Neural cell (in vitro differentiated cells): Measurements from ENCODE around the gene ZDHHC14. TPM values are rescaled to one million over a fixed set of nuclear protein-coding genes. Genes with fewer than 3 reads are reported as not detected.

Source experiments
- H2AFZ ChIP-seq: fragments of 200-600, 300-800 bp; sonication (generic), shearing (Covaris generic); 2 replicates; pipeline ENCODE4 v1.6.0; 2014; ENCODE audit warnings: low read depth, mild to moderate bottlenecking, antibody characterized with exemption, low read length, moderate library complexity
- H3F3A ChIP-seq: fragments of 200-600 bp; shearing (Covaris generic); 2 replicates; pipeline ENCODE4 v1.6.1; 2016; ENCODE audit warnings: mild to moderate bottlenecking, moderate library complexity, mixed read lengths, antibody characterized with exemption, low read length; ENCODE audit not compliant: insufficient read depth, poor library complexity, severe bottlenecking
- H3K27ac ChIP-seq: fragments of 200-600, 300-800 bp; sonication (generic), shearing (Covaris generic); 2 replicates; pipeline ENCODE4 v1.5.1; 2014; ENCODE audit warnings: mild to moderate bottlenecking, low read length, moderate library complexity
- H3K27me3 ChIP-seq: fragments of 300-800, 200-600 bp; sonication (generic), shearing (Covaris generic); 2 replicates; pipeline ENCODE4 v1.6.0; 2014; ENCODE audit warnings: mild to moderate bottlenecking, low read depth, low read length, moderate library complexity; ENCODE audit not compliant: insufficient read depth
- H3K36me3 ChIP-seq: fragments of 300-800, 200-600 bp; sonication (generic), shearing (Covaris generic); 2 replicates; pipeline ENCODE4 v1.5.1; 2014; ENCODE audit warnings: mild to moderate bottlenecking, antibody characterized with exemption, low read length, moderate library complexity; ENCODE audit not compliant: insufficient read depth
- H3K4me2 ChIP-seq: fragments of 300-800, 200-600 bp; sonication (generic), shearing (Covaris generic); 2 replicates; pipeline ENCODE4 v1.6.0; 2014; ENCODE audit warnings: mild to moderate bottlenecking, low read length
- H3K4me3 ChIP-seq: fragments of 300-800, 200-600 bp; sonication (generic), shearing (Covaris generic); 2 replicates; pipeline ENCODE4 v1.5.1; 2014; ENCODE audit warnings: mild to moderate bottlenecking, low read length, moderate library complexity
- H3K79me2 ChIP-seq: fragments of 200-600 bp; shearing (Covaris generic); replicated peaks from 2 replicates; pipeline ENCODE4 v1.6.0; 2014; ENCODE audit warnings: mild to moderate bottlenecking, low read length, moderate library complexity; ENCODE audit not compliant: insufficient read depth
- H3K9ac ChIP-seq: fragments of 300-800, 200-600 bp; sonication (generic), shearing (Covaris generic); 2 replicates; pipeline ENCODE4 v1.6.1; 2016; ENCODE audit warnings: mild to moderate bottlenecking, low read length, mixed read lengths
- H3K9me2 ChIP-seq: fragments of 200-600 bp; shearing (Covaris generic); 2 replicates; pipeline ENCODE4 v1.6.1; 2016; ENCODE audit warnings: mild to moderate bottlenecking, low read length, mixed read lengths; ENCODE audit not compliant: insufficient read depth
- H3K9me3 ChIP-seq: fragments of 200-600, 300-800 bp; sonication (generic), shearing (Covaris generic); 2 replicates; pipeline ENCODE4 v1.6.1; 2016; ENCODE audit warnings: mild to moderate bottlenecking, mixed run types, low read length, moderate library complexity, mixed read lengths
- H4K20me1 ChIP-seq: fragments of 200-600 bp; shearing (Covaris generic); 2 replicates; pipeline ENCODE4 v1.6.1; 2016; ENCODE audit warnings: mild to moderate bottlenecking, mixed run types; ENCODE audit not compliant: insufficient read depth
- EP300 ChIP-seq: fragments of 450-650 bp; conservative IDR thresholded peaks from 2 replicates; pipeline ENCODE4 v1.6.1; 2014; ENCODE audit warnings: antibody characterized with exemption, mild to moderate bottlenecking, moderate library complexity; ENCODE audit not compliant: poor library complexity, severe bottlenecking
- EZH2 ChIP-seq: fragments of 200-600, 300-800 bp; shearing (Covaris generic), sonication (generic); IDR thresholded peaks from 2 replicates; pipeline ENCODE4 v1.6.1; 2014; ENCODE audit warnings: antibody characterized with exemption, low read length, borderline replicate concordance, mild to moderate bottlenecking; ENCODE audit not compliant: insufficient read depth, poor library complexity, severe bottlenecking
- MXI1 ChIP-seq: fragments of 450-650 bp; conservative IDR thresholded peaks from 2 replicates; pipeline ENCODE4 v1.6.1; 2014; ENCODE audit warnings: antibody characterized with exemption, mild to moderate bottlenecking; ENCODE audit not compliant: poor library complexity, severe bottlenecking
- POLR2AphosphoS5 ChIP-seq: IDR thresholded peaks from 2 replicates; pipeline ENCODE4 v1.6.1; 2012
- RAD21 ChIP-seq: fragments of 450-650 bp; conservative IDR thresholded peaks from 2 replicates; pipeline ENCODE4 v1.6.1; 2014; ENCODE audit warnings: antibody characterized with exemption, mild to moderate bottlenecking, moderate library complexity
- SMC3 ChIP-seq: fragments of 450-650 bp; conservative IDR thresholded peaks from 2 replicates; pipeline ENCODE4 v1.6.1; 2014; ENCODE audit warnings: antibody characterized with exemption, mild to moderate bottlenecking, moderate library complexity; ENCODE audit not compliant: poor library complexity
- TAF1 ChIP-seq: IDR thresholded peaks from 2 replicates; pipeline ENCODE4 v1.6.1; 2012; ENCODE audit warnings: low read depth
- polyA plus RNA-seq: library from polyadenylated mRNA; depleted of rRNA; stranded (reverse); fragments of >200 nt; gene quantifications from 2 replicates; pipeline ENCODE4 v1.2.3, GENCODE V29; 2014
- TF ChIP-seq, protein P1 (sequence below): IDR thresholded peaks from 2 replicates; pipeline ENCODE4 v1.6.1; 2012; ENCODE audit warnings: borderline replicate concordance
- TF ChIP-seq, protein P2 (sequence below): fragments of 450-650 bp; IDR thresholded peaks from 2 replicates; pipeline ENCODE4 v1.5.1; 2014; ENCODE audit warnings: antibody characterized with exemption, mild to moderate bottlenecking, moderate library complexity; ENCODE audit not compliant: poor library complexity, severe bottlenecking

ZDHHC14 gene
- polyA plus RNA-seq, 1 donor from 2014 or later, result 4.1 TPM

DNA sequence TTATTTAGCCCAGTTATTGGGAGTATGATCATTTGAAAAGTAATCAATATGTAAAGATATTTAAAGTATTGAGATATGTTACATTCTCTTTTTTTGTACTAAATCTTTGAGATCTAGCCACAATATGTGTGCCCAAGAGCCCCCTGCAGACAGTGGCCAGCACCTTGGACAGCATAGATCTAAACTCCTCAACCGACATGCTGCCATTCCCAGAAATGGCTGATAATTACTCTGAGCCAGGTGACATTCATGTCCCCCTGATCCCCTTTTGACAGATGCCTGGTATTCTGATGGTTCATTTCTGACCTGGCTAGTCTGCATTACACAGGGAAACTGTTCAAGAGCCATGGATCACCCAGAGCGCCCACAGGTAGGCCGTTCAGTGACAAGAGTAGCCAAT is 177.1 kb downstream of the ZDHHC14 start:
- Histone ChIP-seq H3K9ac (no peak overlapping the region), H4K20me1 (no peaks in the 10 kb centered on the region), H3K9me3 (no peaks in the 10 kb centered on the region), H3K9me2 (no peaks in the 10 kb centered on the region), H3K4me3 (no peak overlapping the region), H3K79me2 (no peaks in the 10 kb centered on the region), H3F3A (no peaks in the 10 kb centered on the region), H3K27ac (no peak overlapping the region), H3K4me2 (no peak overlapping the region), H3K36me3 (no peaks in the 10 kb centered on the region), H2AFZ (no peak overlapping the region), H3K27me3 (no peaks in the 10 kb centered on the region)
- no peak for TF ChIP-seq POLR2AphosphoS5
- TF ChIP-seq, protein P1, sequence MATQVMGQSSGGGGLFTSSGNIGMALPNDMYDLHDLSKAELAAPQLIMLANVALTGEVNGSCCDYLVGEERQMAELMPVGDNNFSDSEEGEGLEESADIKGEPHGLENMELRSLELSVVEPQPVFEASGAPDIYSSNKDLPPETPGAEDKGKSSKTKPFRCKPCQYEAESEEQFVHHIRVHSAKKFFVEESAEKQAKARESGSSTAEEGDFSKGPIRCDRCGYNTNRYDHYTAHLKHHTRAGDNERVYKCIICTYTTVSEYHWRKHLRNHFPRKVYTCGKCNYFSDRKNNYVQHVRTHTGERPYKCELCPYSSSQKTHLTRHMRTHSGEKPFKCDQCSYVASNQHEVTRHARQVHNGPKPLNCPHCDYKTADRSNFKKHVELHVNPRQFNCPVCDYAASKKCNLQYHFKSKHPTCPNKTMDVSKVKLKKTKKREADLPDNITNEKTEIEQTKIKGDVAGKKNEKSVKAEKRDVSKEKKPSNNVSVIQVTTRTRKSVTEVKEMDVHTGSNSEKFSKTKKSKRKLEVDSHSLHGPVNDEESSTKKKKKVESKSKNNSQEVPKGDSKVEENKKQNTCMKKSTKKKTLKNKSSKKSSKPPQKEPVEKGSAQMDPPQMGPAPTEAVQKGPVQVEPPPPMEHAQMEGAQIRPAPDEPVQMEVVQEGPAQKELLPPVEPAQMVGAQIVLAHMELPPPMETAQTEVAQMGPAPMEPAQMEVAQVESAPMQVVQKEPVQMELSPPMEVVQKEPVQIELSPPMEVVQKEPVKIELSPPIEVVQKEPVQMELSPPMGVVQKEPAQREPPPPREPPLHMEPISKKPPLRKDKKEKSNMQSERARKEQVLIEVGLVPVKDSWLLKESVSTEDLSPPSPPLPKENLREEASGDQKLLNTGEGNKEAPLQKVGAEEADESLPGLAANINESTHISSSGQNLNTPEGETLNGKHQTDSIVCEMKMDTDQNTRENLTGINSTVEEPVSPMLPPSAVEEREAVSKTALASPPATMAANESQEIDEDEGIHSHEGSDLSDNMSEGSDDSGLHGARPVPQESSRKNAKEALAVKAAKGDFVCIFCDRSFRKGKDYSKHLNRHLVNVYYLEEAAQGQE, result no peak
- TF ChIP-seq EZH2, result no peak
- TF ChIP-seq TAF1, result no peak
- TF ChIP-seq SMC3, result no peak
- no peak for TF ChIP-seq MXI1
- TF ChIP-seq RAD21, result no peak
- no peak for TF ChIP-seq EP300
- TF ChIP-seq, protein P2, sequence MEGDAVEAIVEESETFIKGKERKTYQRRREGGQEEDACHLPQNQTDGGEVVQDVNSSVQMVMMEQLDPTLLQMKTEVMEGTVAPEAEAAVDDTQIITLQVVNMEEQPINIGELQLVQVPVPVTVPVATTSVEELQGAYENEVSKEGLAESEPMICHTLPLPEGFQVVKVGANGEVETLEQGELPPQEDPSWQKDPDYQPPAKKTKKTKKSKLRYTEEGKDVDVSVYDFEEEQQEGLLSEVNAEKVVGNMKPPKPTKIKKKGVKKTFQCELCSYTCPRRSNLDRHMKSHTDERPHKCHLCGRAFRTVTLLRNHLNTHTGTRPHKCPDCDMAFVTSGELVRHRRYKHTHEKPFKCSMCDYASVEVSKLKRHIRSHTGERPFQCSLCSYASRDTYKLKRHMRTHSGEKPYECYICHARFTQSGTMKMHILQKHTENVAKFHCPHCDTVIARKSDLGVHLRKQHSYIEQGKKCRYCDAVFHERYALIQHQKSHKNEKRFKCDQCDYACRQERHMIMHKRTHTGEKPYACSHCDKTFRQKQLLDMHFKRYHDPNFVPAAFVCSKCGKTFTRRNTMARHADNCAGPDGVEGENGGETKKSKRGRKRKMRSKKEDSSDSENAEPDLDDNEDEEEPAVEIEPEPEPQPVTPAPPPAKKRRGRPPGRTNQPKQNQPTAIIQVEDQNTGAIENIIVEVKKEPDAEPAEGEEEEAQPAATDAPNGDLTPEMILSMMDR, result no peak

DNA sequence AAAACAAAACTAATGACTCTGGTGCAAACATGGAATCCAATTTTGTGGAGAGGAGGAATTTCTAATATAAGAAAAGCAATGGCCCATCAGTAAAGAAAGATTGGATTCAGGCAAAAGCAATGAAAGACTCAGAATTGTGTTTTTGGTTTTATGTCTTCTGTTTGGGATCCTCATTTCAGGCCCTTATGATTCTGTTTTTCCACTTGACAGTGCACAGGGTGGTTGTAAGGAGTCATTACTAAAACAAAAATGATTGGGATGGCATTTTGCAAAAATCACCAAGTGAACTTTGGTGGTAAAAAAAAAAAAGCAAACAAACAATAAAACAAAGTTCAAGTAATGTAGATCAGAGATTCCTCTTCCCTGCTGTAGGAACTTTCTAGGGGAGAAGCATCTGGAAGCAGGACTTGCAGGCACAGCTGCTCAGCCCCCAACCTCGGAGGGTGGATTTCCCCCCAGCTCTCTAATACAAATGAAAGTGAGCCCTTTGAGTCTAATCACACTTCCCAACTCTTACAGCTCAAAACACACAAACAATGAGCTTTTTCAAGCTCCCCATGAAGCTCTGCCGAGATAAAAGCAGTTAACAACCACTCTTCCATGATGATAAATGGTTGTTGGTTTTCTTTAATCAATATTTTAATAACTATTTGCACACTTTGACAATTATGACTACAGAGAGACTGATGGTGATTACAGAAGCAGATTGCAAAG is 177.7 kb downstream of the ZDHHC14 start:
- no peak overlapping the region for H3K4me3 ChIP-seq
- no peak overlapping the region for H2AFZ ChIP-seq
- no peak overlapping the region for H3K27ac ChIP-seq
- no peak overlapping the region for H3K4me2 ChIP-seq
- no peaks in the 10 kb centered on the region for H4K20me1 ChIP-seq
- H3K27me3 ChIP-seq, result no peaks in the 10 kb centered on the region
- no peaks in the 10 kb centered on the region for H3K79me2 ChIP-seq
- H3K9me2 ChIP-seq, result no peaks in the 10 kb centered on the region
- H3F3A ChIP-seq, result no peaks in the 10 kb centered on the region
- no peaks in the 10 kb centered on the region for H3K9me3 ChIP-seq
- H3K36me3 ChIP-seq, result no peaks in the 10 kb centered on the region
- TF ChIP-seq EP300, result no peak
- no peak for TF ChIP-seq POLR2AphosphoS5
- no peak for TF ChIP-seq RAD21
- no peak for TF ChIP-seq EZH2
- TF ChIP-seq, protein P1, result no peak
- TF ChIP-seq, protein P2, result no peak
- no peak for TF ChIP-seq SMC3
- H3K9ac ChIP-seq, result no peak overlapping the region
